HG02678 (cell line): Measurements from ENCODE around the gene FRMD1.

Source experiments
- ATAC-seq: cut with Tn5 transposase; IDR thresholded peaks from one replicate; pipeline ENCODE4 v1.9.1; 2021; ENCODE audit warnings: mild to moderate bottlenecking, moderate library complexity; ENCODE audit not compliant: unreplicated experiment

The FRMD1 gene

DNA sequence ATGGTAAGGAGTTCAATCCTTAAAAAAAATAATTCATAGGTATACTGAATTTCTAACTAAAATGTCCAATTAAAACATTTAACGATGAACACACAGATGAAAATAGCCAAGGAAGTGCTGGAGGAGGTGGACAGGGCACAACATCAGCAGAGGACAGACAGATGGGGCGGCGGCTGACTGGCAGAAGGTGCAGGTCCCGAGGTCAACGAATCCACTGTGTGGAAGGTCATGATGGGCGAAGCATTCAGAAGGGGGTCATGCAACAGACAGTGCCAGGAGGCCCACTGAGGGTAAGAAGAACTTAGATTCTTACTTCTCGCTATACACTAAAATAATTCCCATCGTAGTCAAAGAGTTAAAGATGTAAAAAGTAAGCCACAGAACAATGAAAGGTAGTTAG, 34.2 kb upstream of the FRMD1 start:
- no peak for ATAC-seq

DNA sequence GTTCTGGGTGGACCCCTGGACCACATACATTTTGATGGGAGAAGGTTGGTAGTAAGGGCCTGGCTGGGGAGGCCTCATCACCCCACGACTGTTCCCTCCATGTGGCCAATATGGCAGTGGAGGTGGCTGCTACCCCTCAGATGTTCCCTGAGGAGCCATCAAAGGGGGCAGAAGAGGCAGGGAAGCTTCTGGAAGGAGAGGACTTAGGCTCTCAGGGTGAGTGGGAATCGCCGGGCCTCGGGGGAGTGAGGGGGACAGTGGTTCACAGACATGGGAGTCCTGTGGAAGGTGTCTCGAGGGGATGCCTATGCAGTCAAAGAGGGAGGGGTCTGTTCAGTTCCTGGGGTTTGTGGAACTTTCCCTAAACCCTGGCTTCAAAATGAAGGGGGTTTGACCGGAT, 32.9 kb upstream of the FRMD1 start:
- ATAC-seq, result no peak

DNA sequence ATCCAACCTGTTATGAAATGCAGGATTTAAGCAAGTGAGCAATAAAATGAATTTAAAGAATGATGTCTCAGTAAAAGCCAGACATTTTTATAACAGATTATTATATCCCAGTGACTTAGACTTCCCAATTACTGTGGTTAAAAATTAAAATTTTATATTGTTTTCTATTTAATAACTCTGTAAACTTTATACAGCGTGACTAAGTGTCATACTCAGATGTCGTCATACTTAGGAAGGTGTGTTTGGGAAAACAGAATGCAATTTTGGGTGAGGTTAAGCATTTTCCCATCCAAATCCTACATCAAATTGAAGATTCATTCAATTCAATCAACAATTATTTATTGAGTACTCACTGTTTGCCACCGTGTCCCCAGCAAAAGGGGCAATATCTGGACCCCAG, 31.4 kb upstream of the FRMD1 start:
- ATAC-seq, result no peak

DNA sequence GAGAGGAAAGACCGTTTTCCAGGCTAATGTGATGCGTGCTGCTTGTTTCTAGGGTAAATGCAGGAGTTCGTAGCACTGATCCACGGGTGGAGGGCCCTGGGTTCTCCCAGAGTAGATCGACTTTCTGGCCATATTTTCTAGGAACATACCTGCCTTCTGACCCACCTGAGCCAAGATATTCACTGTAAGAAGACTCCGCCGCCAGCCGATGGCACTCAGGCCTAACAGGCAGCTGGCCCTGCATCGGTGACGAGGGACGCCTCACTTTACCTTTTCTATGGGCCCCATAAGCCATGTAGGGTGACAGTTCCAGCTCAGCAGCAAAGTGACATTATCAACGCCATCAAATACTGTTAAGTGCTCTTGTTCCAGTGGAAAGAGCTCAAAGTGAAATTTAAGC, 30.2 kb upstream of the FRMD1 start:
- ATAC-seq, result no peak

DNA sequence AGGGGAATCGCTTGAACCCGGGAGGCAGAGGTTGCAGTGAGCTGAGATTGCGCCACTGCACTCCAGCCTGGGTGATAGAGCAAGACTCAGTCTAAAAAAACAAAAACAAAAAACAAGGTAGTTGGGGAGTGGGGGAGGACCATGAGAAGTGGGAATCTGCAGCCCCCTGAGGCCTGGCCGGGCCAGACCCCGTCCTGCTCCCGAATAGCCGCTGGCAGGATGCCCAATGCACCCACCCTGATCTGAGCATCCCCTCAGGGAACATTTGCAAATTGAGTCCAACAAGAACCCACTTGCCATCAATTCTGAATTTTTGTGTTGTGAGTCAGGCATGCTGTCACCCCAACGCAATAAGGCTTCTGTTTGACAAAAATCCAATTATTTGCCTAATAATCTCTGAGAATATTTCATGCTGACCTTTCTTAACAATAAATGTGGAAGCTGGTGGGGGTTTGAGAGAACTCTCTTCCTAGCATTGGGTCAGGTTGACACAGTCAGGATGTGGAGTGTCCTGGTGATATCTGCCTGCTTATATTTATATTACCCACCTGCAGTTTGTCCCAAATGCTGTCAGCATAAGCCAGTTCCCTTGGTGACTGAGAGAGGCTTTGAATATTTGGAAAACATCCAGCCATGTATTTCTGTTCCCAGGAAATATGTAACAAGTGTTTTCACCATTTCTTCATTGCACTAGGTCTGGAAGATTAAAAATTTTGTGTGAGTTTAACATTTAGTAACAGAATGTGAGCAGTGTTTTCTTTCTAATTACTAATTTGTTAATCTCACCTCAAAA, 28.4 kb upstream of the FRMD1 start:
- ATAC-seq, result no peak

DNA sequence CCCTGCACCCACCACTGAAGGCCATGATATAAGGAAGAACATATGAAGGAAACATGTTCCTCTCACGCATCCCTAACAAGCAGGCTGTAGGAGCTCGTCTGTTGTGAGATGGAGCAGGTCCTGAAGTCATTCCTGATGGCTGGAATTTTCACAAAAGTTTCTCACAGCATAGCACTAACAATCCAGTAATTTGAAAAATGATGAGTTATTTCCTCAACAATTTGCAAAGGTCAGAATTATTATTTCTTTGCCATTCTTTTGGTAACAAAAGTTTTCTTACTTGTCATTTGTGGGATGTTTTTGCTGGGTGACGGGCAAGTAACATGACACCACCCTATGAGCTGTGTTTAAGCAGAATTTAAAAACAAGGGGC, 27.6 kb upstream of the FRMD1 start:
- ATAC-seq, result no peak

DNA sequence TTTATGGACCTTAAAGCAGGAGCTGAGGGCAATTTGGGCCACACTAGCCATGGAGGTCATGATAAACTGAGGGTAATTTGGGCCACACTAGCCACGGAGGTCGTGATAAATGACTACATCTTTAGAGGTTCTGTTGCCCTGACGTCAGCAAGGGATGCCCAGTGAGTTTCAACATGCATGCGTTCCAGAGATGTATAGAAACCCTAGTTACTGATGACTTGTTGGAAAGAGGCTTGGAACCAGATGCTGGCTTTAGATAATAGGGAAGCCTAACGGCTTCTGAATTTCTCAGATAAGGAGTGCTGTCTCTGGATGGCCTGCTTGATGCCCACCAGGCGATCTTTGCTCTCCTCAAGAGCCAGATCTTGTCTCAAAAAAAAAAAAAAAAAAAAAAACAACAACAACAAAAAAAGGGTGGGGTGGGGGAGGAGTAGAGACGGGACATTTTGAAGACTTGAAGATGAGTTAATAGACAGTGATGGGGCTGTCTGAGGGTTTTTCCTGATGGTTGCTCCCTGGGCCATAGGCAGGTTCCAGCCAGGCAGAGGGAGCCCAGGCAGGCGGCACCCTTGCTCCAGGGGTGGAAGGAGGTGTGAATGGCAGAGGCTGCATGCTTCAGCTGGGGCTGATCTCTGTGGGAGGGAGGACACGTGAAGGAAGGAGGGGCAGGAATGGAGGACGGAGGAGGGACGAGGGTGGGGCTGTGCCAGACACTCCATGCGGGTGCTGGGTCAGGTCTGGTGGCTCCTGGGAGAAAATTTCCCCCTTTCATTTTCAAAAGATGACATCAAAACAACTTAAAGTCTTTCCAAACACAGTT, 27.0 kb upstream of the FRMD1 start:
- ATAC-seq, result no peak

DNA sequence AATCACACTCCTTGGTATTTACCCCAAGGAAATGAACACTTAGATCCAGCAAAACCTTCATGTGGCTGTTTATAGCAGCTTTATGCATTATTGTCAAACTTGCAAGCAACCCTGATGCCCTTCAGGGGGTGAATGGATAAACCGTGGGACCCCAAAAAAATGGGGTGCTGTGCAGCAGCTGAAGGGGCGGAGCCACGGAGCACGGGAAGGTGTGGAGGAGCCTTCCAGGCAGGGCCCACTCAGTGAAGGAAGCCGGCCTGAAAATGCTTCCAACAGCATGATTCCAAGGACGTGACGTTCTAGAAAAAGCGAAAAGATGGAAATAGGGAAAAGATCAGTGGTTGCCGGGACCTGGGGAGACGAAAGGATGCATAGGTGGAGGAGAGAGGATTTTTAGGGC, 25.6 kb upstream of the FRMD1 start:
- ATAC-seq, result no peak

DNA sequence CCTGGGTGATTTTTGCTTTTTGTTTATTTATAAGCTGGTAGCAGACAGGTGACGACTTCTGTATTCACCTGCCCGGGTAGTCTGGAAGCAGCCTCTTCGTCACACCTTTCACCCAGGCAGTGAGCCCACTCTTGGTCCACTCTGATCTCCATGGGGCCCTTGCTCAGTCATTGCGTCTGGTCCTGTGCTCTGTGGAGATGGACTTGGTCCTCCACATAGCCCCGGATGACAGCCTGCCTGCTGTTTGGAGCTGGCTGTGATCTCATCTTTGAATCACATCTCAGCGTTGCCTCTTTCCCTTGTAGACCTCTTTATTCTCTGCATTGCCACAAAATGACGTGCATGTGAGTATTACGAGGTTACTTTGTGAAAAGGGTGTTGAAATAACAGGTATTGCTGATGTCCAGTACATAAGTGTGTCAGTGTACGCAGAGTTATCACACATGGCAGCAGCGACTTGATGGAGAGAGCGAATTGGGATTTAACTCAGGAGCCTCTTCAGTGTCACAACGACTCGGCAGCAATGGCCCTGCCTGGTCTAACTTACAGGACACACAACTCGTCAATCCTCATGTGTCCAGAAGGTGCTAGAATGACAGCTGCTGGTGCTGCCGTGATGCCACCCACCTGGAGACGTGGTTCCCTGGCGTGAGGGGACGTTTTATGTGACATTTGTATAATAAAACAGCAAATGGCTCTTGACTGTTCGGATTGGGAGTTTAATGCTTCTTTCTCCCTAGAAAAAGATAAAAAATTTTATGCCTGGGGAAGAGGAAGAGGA, 24.2 kb upstream of the FRMD1 start:
- ATAC-seq, result no peak

DNA sequence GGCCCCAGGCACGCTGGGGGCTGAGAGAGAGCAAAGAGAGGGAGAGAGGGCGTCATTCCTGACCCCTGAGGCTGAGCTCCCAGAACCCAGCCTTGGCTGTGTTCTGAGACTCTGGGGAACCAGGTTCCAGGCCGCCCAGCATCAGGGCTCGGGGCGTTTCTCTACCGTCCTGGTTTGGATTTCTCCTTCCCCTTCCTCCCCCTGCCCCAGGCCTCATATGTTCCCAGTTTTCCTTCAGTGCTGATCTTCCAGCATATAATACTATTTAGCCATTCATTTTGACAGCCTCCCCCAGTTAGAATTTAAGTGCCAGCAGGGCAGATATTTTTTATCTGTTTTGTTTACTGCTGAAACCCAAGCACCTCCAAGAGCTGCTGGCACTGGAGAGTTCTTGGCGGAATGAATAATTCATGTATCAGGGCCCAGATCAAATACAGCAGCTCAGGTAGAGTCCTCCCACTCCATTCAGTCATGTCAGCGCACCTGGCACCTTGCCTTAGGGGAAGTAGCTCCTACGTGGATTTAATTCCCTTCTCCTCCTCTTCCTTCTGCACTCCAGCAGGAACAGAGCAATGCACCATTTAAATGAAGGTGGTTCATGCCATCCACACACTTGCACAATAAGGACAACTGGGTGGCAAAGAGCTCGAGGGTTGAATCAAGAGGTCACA, 23.4 kb upstream of the FRMD1 start:
- no peak for ATAC-seq

DNA sequence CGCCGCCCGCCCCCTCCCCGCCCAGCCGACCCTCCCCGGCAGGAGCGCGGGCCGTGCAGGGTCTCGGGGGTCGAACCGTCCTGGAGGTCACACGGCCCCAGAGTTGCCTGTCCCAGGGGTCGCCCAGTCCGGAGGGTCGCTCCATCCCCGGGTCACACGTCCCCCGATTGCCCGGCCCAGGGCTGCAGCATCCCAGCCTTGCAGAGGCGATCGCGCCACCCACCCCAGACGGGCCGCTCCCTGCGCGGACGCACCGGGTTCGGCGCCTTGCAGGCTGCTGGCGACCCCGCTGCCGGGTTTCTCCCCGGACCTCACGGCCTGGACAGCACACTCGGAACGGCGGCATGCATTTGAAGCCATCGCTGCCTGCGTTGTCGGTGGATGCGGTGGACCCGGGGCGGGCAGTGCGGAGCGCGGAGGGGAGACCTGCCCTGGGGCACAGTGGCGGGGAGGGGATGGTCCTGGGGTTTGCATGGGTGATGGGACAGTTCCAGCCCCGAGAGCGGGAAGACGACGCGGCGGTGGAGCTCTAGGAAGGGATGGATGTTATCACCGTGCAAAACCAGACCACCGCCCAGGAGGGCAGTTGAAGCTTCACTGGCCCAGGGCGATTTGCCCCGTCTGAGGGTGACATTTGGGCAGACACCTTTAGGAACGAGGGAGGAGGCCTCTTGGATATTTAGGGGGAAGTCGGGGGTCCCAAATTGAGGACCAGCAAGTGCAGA, 22.7 kb upstream of the FRMD1 start:
- no peak for ATAC-seq

DNA sequence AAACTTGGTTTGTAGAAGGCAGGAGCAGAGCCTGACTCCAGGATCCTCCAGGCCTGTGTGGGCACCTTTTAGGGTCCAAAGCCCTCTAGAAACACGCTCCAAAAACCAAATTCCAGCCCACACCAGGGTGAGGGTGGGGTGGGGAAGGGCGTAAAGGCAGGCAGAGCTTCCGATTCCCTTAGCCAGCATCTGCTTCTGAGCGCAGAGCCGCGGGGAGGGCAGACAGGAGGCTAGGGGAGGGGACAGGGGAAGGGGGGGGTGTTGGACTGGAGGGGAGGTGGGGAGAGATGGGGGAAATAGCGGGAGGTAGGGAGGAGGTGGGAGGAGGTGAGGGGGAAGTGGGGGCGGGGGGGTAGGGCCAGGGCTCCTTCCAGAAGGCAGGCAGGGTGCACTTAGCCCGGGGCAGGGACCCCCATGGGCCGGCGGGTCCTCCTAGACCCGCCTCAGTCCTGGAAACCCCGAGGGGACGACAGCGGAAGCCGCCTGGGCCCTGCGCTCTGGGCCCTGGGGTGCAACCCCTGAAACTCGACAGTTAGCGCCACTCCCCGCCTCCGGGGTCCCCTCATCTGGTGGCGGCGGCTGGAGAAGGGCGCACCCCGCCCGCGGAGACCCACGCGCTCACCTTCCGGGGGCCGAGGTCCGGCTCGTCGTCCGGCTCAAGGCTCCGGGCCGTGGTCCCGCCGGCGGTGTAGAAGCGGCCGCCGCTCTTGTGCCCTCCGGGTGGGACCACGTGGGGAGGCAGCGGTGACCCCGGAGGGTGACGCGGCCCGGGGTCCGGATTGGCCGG, 22.0 kb upstream of the FRMD1 start:
- ATAC-seq, result no peak

DNA sequence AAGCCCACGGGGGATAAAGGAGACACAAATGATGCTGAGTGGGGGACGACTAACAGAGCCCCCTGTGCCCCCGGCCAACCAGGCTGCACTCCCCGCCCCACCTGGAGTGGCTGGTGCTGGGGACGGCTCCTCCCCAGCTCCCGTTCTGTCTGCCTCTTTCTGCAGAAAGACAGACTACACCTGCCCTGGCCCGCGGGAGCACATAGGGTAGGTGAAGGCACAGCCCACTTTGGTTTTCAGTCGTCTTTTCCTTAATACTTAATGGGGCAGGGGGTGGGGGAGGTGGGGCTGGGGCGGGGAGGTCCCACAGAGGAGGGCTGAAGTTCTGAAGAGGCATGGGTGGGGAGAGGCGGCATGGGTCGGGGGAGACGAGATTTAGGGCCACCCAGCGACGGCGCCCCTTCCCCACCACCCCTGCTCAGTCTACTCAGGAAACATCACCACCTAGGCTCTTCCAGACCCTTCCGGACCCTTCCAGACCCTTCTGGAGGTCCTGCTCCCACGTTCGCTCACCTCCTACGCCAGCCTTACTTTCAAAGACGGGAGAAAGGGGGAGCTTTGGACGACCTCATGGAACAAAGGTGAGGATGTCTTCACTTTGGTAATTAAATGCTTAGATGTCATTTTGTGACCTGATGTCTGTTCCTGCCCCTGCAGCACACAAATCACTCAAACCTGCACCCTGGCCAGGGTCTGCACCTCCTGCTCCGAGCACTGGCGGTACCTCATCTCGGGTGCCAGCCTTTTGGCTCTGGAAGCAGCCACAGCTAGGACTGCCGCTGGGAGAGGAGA, 21.2 kb upstream of the FRMD1 start:
- no peak for ATAC-seq

DNA sequence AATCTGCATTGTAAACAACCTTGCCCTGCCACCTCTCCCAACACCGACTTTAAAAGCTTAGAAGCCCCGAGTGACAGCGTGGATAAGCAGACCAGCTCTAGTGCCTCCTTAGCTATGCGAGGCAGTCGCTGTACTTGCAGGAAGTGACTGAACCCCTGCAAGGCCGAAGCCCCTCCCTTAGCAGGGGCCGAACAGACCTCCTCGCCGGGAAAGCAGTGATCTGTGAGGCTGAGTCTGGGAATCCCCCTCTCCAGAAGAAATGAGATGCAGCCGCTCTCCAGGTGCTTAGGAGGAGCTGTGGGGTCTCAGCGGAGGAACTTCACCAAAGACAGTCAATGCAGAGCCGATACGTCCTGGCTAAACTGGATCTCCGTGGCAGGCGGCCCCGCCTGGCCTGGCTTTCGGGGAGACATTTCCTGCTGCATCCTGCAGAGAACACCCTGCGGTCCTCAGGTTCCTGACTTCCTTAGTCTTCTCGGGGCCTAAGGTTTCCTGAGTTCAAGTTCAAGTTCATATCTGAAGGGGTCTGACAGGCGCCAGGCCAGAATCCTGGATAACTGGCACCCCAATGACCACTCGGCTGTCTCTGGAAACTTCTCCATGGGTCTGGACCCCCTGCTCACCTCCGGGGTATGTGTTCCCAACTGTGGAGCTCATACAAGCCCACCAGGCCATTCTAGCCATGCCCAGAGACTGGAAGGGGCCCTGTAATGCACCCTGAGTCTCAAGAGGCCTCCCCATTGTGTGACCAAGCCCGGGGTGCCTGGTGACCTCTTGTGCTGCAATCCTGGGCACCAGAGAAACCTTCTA, 20.4 kb upstream of the FRMD1 start:
- ATAC-seq, result no peak

DNA sequence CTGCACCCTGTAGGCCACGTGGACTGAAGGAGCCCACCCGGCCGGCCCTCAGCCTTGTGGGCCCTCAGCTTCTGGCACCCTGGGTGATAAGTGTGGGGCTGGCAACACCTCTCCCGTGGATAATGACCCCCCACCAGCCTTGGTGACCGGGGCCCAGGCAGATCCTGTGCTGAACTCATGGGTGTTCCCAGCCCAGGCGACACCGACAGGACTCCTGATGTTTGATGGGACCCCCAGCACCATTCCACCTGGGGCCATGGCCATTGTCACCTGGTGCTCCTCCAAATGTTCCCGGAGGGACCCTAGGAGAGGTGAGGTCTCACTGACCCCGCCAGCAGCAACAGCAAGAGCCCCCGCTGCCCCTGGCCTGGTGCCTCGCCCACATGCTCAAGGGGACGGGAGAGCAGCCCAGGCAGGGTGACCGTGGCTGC, 19.4 kb upstream of the FRMD1 start:
- no peak for ATAC-seq

DNA sequence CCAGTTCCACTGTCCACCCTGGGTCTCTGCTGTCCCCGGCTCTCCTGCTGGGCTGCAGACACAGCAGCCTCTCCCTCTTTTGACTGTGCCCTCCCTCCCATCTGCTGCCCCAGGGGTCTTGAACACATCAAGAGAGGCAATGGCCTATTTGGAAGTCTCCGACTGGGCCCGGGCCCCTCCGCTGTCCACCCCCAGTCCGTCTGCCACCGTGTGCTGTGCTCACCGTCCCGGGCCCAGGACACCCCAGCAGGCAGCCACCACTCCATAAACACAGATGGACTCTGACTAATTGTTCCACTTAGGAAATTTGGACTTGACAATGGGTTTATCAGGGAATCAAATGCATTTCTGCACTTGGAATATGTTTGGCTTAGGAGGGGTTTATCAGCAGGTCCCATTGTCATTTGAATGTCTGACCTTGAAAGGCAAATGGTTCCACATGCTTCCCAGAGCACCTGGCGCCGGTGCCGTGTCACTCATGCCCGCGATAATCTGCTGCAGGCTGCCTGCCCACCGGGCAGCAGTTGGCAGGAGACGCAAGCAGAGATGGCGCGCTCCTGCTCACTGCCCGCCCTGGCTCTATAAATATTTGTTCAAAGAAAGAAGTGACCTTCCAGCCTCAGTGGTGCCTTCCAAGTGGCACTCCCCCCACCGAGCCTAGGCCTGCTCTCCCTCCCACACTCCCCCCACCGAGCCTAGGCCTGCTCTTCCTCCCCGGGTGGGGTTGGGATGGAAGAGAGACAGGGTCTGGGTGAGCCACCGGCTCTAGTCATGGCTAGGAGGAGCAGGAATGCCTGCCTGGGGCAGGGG, 18.8 kb upstream of the FRMD1 start:
- ATAC-seq, result no peak

DNA sequence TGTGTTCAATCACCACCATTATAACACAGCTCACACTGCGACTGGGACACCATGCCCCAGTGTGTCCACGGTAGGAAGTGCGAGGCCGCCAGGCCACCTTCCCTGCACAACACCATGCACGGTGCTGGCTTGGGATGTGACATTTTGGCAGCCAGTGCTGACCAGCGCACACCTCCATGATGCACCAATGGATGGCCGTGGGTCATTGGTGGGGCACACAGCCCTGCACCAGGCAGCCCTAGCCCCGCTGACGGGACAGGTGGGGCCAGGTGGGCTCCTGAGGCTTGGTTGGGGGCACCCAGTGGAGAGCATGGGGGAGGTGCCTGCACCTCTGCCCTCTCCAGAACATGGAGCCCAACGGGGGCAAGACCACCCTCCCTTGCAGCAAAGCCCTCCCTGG, 18.2 kb upstream of the FRMD1 start:
- ATAC-seq, result no peak
